Nephron progenitor cell (in vitro differentiated cells): Measurements from ENCODE around the gene LRRC56.

ENCODE experiments used
- DNase-seq: peaks from one replicate; pipeline ENCODE4 v3.0.0; 2021
- H3K27ac Mint-ChIP-seq: 2 replicates; pipeline ENCODE4 v1.8.0; 2021; ENCODE audit warnings: mild to moderate bottlenecking, moderate library complexity, mixed read lengths
- H3K27me3 Mint-ChIP-seq: 2 replicates; pipeline ENCODE4 v1.8.0; 2021; ENCODE audit warnings: mild to moderate bottlenecking, low read depth, mixed read lengths; ENCODE audit not compliant: poor library complexity
- H3K36me3 Mint-ChIP-seq: 2 replicates; pipeline ENCODE4 v1.8.0; 2021; ENCODE audit warnings: low read depth, mixed read lengths
- H3K4me1 Mint-ChIP-seq: 2 replicates; pipeline ENCODE4 v1.8.0; 2021; ENCODE audit warnings: mixed read lengths
- H3K4me3 Mint-ChIP-seq: 2 replicates; pipeline ENCODE4 v1.8.0; 2021; ENCODE audit warnings: mild to moderate bottlenecking, moderate library complexity, mixed read lengths
- H3K9me3 Mint-ChIP-seq: 2 replicates; pipeline ENCODE4 v1.8.0; 2021; ENCODE audit warnings: mild to moderate bottlenecking, moderate library complexity, mixed read lengths
- CTCF ChIP-seq: fragments of 200-600 bp; sonication (generic); IDR thresholded peaks from 2 replicates; pipeline ENCODE4 v1.5.0; 2021; ENCODE audit warnings: antibody characterized with exemption

Gene LRRC56

DNA sequence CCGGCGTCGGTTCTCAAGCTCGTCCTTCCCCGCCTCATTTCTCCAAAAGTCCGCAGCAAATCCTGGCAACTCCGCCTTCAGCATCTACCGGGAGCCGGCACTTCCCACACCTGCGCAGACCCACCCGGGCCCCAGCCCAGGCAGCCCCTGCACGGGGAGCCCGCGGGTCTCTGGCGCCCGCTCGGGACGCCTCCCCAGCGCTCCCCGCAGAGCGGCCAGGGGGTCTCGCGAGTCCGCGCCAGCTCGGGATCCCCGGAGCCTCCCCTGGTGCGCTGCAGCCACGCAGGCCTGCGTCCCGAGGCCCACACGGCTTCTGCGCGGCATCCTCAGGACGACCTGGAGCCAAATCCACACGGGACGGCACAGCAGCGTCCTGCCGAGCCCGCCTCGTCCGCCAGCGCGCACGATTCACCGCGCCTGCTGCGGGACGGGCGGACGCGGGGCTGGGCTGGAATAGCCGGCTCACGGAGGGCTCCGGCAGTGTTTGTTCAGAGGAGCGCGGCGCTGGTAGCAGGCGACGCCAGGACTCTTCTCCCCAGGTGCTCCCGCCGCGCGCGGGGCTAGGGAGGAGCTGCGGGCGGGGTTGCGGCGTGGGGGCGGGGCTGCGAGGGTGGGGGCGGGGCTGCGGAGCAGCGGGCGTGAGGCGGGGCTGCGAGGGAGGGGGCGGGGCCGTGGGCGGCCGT, 38.1 kb downstream of the LRRC56 start:
- no peaks in the 10 kb centered on the region for H3K36me3 Mint-ChIP-seq
- H3K4me1 Mint-ChIP-seq: peaks cover 64% of the 10 kb centered on the region
- TF ChIP-seq CTCF: no peak
- peaks cover 4% of the 10 kb centered on the region for H3K27me3 Mint-ChIP-seq
- H3K27ac Mint-ChIP-seq: no peak overlapping the region
- no peaks in the 10 kb centered on the region for H3K9me3 Mint-ChIP-seq
- peak; percentile 44 for DNase-seq
- H3K4me3 Mint-ChIP-seq: peak overlapping the region; percentile 90

- Mint-ChIP-seq H3K36me3 (peaks cover 3% of the 10 kb centered on the region), H3K4me1 (peaks cover 64% of the 10 kb centered on the region), H3K27ac (peak within 1 kb of the TSS; percentile 100), H3K27me3 (peaks cover 4% of the 10 kb centered on the region), H3K4me3 (peak within 1 kb of the TSS; percentile 96), H3K9me3 (no peaks in the 10 kb centered on the region)
- TF ChIP-seq CTCF: no peak
- peak; percentile 97 for DNase-seq
These were observed 38.9 kb downstream of the LRRC56 start, which contains the start of gene PHRF1 for GRCh38 chr11:575996-576768. TSS of gene PHRF1 (plus strand) at chr11:576470. CDS start at chr11:581513, 5,043 bp downstream.

DNA sequence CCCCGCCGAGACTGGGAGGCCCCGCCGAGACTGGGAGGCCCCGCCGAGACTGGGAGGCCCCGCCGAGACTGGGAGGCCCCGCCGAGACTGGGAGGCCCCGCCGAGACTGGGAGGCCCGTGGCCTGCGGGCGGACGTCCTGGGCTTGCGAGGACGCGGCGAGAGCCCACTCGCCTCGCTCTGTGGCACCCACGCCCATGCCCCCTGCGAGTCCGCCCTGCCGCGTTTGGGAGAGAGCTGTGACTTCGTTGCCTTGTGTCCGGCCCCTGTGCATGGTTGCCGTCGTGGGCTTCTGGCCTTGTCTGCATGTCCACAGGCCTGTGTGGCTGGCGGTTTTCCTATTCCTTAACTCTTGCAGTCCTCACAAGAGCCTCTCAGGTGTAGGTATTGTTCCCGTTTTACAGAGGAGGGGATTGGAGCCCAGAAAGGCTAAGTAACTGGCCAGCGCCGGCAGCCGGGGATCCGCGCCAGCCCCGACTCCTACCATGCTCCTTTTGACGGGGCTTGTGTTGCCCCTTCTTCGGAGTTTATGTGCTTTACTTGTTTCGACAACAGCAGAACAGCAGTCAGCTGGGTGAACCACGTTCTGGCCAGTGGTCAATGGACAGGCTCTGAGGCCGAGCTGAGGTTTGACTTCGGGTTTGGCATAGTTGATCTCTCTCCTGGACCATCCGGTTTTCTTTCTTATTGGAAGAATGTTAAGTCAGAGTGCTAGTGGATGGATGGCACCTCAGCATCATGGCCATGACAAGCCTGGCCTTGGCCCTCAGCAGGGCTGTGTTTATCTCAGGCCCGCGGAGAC, 39.7 kb downstream of the LRRC56 start:
- no peak for TF ChIP-seq CTCF
- Mint-ChIP-seq H3K4me1 (peaks cover 60% of the 10 kb centered on the region), H3K4me3 (peak overlapping the region; percentile 90), H3K36me3 (peaks cover 9% of the 10 kb centered on the region), H3K27me3 (peaks cover 4% of the 10 kb centered on the region), H3K27ac (peak overlapping the region; percentile 88), H3K9me3 (no peaks in the 10 kb centered on the region)
- no peak for DNase-seq

DNA sequence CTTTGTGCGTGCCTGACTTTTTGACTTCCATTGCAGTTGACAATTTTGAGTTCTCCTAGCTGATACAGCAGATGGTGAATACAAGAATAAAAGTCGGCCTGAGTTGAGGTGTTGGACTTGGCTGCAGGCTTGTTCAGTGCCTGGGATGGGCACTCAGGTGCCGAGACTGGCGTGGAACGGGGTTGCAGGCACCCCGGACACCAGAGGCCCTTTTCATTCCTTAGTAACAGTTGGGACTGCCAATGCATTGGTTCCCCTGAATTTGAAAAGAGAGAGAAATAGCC, 40.2 kb downstream of the LRRC56 start:
- Mint-ChIP-seq H3K4me3 (peak overlapping the region; percentile 90), H3K36me3 (peaks cover 11% of the 10 kb centered on the region), H3K4me1 (peaks cover 60% of the 10 kb centered on the region), H3K27me3 (peaks cover 4% of the 10 kb centered on the region), H3K9me3 (no peaks in the 10 kb centered on the region), H3K27ac (peak overlapping the region; percentile 88)
- DNase-seq: no peak
- TF ChIP-seq CTCF: no peak

GRCh38 chr11:578276-579035, 41.1 kb downstream of the LRRC56 start:
- Mint-ChIP-seq H3K36me3 (peaks cover 11% of the 10 kb centered on the region), H3K4me3 (peak overlapping the region; percentile 90)

More at GRCh38 chr11:578276-579035, 41.1 kb downstream of the LRRC56 start:
- no peak for DNase-seq
- H3K9me3 Mint-ChIP-seq: no peaks in the 10 kb centered on the region
- H3K27ac Mint-ChIP-seq: peak overlapping the region; percentile 32
- no peak for TF ChIP-seq CTCF
- peaks cover 55% of the 10 kb centered on the region for H3K4me1 Mint-ChIP-seq
- H3K27me3 Mint-ChIP-seq: peaks cover 4% of the 10 kb centered on the region
